Vagina (tissue), 2 donors: ENCODE measurements around the gene SLC22A4. TPM values are rescaled to one million over a fixed set of nuclear protein-coding genes. Genes with fewer than 3 reads are reported as not detected.

Experiments
- DNase-seq, 2 donors: peaks; one replicate each; pipeline ENCODE4 v3.0.0-alpha.2; 2017; ENCODE audit errors: extremely low spot score in 2 of 2
- H3K27ac ChIP-seq: fragments of 200-600 bp; sonication (generic); one replicate; pipeline ENCODE4 v1.5.1; 2019
- H3K27me3 ChIP-seq: fragments of 200-600 bp; sonication (generic); one replicate; pipeline ENCODE4 v1.5.1; 2019
- H3K36me3 ChIP-seq, 2 donors: fragments of 200-600 bp; sonication (generic); one replicate each; pipeline ENCODE4 v1.5.1; 2017 to 2019
- H3K4me1 ChIP-seq: fragments of 200-600 bp; sonication (generic); one replicate; pipeline ENCODE4 v1.5.1; 2019
- H3K4me3 ChIP-seq, 2 donors: fragments of 200-600 bp; sonication (generic); 1 replicate in 1 of 2; 2 replicates in 1 of 2; pipeline ENCODE4 v1.5.1; 2016 to 2019
- H3K9me3 ChIP-seq: fragments of 200-600 bp; sonication (generic); one replicate; pipeline ENCODE4 v1.5.1; 2019
- CTCF ChIP-seq, 3 experiments: fragments of 450-650 bp in 2 of 3; fragments of 200-600 bp in 1 of 3; sonication (generic) in 1 of 3; IDR thresholded peaks; one replicate each; pipeline ENCODE4 v1.5.1; 2017 to 2019; ENCODE audit warnings: antibody characterized with exemption in 3 of 3, mild to moderate bottlenecking in 2 of 3, moderate library complexity in 2 of 3
- POLR2A ChIP-seq, 2 donors: fragments of 450-650 bp; IDR thresholded peaks; one replicate each; pipeline ENCODE4 v1.6.1; 2017; ENCODE audit warnings: antibody characterized with exemption in 2 of 2, mild to moderate bottlenecking in 2 of 2, moderate library complexity in 2 of 2
- POLR2AphosphoS5 ChIP-seq, 2 donors: sonication (generic); formaldehyde crosslinking; IDR thresholded peaks; one replicate each; pipeline ENCODE4 v1.9.0; 2017; ENCODE audit warnings: antibody characterized with exemption in 2 of 2, mild to moderate bottlenecking in 2 of 2, low read depth in 1 of 2; ENCODE audit not compliant: insufficient read depth in 1 of 2
- intact Hi-C: fragments of 100-400 bp; cut with DNase I; formaldehyde crosslinking; loops from one replicate; pipeline ENCODE4 v1.15.1; 2023
- total RNA-seq: library from RNA; depleted of rRNA; stranded (reverse); fragments of >200 nt; gene quantifications from one replicate; pipeline ENCODE4 v1.2.3, GENCODE V29; 2016

The SLC22A4 gene
- total RNA-seq, 1 donor from 2014 or later: 1.7 TPM

GRCh38 chr5:132263548-132264261 lies 30.5 kb upstream of the SLC22A4 start:
- TF ChIP-seq CTCF (IDR thresholded peaks at IDR 0.05): no peak
- TF ChIP-seq POLR2A (IDR thresholded peaks at IDR 0.05): no peak
- peak in 1 of 2 donors; percentile 40 for TF ChIP-seq POLR2AphosphoS5 (IDR thresholded peaks at IDR 0.05; ENCODE audit: insufficient read depth in 1 of 2, low read depth in 1 of 2)
- peak in 1 of 2 donors; percentile 91 for DNase-seq
- H3K4me1 ChIP-seq: peaks cover 85% of the 10 kb centered on the region
- H3K27me3 ChIP-seq: no peaks in the 10 kb centered on the region
- peaks cover 0 to 16% of the 10 kb centered on the region in 2 donors for H3K36me3 ChIP-seq
- intact Hi-C loops: no loop called here
- no peak overlapping the region for H3K4me3 ChIP-seq
- H3K27ac ChIP-seq: peak overlapping the region; percentile 77
- H3K9me3 ChIP-seq: no peaks in the 10 kb centered on the region

GRCh38 chr5:132264546-132265335 lies 29.5 kb upstream of the SLC22A4 start:
- H3K9me3 ChIP-seq: no peaks in the 10 kb centered on the region
- H3K27ac ChIP-seq: peak overlapping the region; percentile 77
- H3K4me3 ChIP-seq: no peak overlapping the region
- peaks cover 0 to 16% of the 10 kb centered on the region in 2 donors for H3K36me3 ChIP-seq
- no peaks in the 10 kb centered on the region for H3K27me3 ChIP-seq
- DNase-seq: peak; percentile 82 to 90
- intact Hi-C loops: no loop called here
- no peak for TF ChIP-seq POLR2A (IDR thresholded peaks at IDR 0.05)
- no peak for TF ChIP-seq POLR2AphosphoS5 (IDR thresholded peaks at IDR 0.05; ENCODE audit: insufficient read depth in 1 of 2, low read depth in 1 of 2)
- TF ChIP-seq CTCF (IDR thresholded peaks at IDR 0.05): no peak
- H3K4me1 ChIP-seq: peaks cover 85% of the 10 kb centered on the region

- H3K27ac ChIP-seq: peak overlapping the region; percentile 77
- no peak for TF ChIP-seq POLR2A (IDR thresholded peaks at IDR 0.05)
- TF ChIP-seq POLR2AphosphoS5 (IDR thresholded peaks at IDR 0.05; ENCODE audit: insufficient read depth in 1 of 2, low read depth in 1 of 2): peak; percentile 68 to 83
- intact Hi-C loops: no loop called here
- DNase-seq: peak in 1 of 2 donors; percentile 84
- peaks cover 0 to 16% of the 10 kb centered on the region in 2 donors for H3K36me3 ChIP-seq
- no peak overlapping the region for H3K4me3 ChIP-seq
- H3K9me3 ChIP-seq: no peaks in the 10 kb centered on the region
- H3K4me1 ChIP-seq: peaks cover 80% of the 10 kb centered on the region
- no peaks in the 10 kb centered on the region for H3K27me3 ChIP-seq
Observed at GRCh38 chr5:132265336-132266030, 28.7 kb upstream of the SLC22A4 start.

GRCh38 chr5:132266031-132266835 lies 28.0 kb upstream of the SLC22A4 start:
- peak overlapping the region; percentile 77 for H3K27ac ChIP-seq
- no peaks in the 10 kb centered on the region for H3K27me3 ChIP-seq
- intact Hi-C loops: no loop called here
- peaks cover 0 to 16% of the 10 kb centered on the region in 2 donors for H3K36me3 ChIP-seq
- H3K4me3 ChIP-seq: no peak overlapping the region
- no peaks in the 10 kb centered on the region for H3K9me3 ChIP-seq
- TF ChIP-seq POLR2AphosphoS5 (IDR thresholded peaks at IDR 0.05; ENCODE audit: insufficient read depth in 1 of 2, low read depth in 1 of 2) (no peak), CTCF (IDR thresholded peaks at IDR 0.05) (no peak), POLR2A (IDR thresholded peaks at IDR 0.05) (no peak)
- DNase-seq: peak; percentile 72 to 92
- peaks cover 72% of the 10 kb centered on the region for H3K4me1 ChIP-seq

- Histone ChIP-seq H3K4me1 (peaks cover 66% of the 10 kb centered on the region), H3K4me3 (no peak overlapping the region), H3K27me3 (no peaks in the 10 kb centered on the region), H3K9me3 (no peaks in the 10 kb centered on the region), H3K36me3 (peaks cover 0 to 17% of the 10 kb centered on the region in 2 donors), H3K27ac (peak overlapping the region; percentile 77)
- intact Hi-C loops: no loop called here
- peak in 1 of 2 donors; percentile 83 for DNase-seq
- TF ChIP-seq POLR2AphosphoS5 (IDR thresholded peaks at IDR 0.05; ENCODE audit: insufficient read depth in 1 of 2, low read depth in 1 of 2) (no peak), CTCF (IDR thresholded peaks at IDR 0.05) (no peak), POLR2A (IDR thresholded peaks at IDR 0.05) (no peak)
Observed at GRCh38 chr5:132266836-132267160, 27.4 kb upstream of the SLC22A4 start.
